Cortex of kidney (tissue), 1 donor: ENCODE data around the gene GATA6.
"Not testable (repeated sequence)": the region's sequence is repeated elsewhere in the genome, so short reads cannot be mapped to it uniquely, and the experiment has no call there.

Experiments
- DNase-seq: peaks from one replicate; lab custom pipeline; 2025; lab: John Stamatoyannopoulos, UW

GATA6 gene

GRCh38 chr18:22204996-22205395, 35.6 kb downstream of the GATA6 start:
- no peak for DNase-seq

DNA sequence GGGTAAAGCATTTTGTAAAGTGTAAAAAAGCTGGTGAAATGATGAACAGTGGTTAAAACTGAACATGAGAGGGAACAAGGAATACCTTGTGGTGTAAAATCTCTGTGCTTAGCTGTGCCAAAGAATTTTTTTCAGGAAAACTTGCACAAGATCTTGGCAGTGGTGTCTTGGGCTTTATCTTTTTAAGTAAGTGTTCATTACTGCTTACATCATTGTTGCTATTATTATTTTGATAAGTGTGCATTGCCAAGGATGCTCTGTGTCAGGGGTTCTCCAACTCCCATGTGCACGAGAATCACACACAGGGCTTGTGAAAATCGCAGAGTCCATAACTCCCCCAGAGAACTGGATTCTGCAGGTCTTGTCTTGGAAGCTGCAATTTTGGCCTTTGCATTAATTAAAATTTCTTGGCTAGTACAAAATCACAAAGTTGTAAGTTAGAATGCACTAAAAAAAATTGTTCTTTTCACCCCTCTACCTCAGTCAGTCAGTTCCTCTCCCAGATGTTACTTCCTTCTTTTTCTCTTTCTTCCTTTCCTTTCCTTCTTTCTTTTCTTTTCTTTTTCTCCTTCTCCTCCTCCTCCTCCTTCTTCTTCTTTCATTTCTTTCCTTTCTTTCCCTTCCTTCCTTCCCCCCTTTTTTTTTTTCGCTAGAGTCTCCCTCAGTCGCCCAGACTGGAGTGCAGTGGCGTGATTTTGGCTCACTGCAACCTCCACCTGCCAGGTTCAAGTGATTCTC, 37.8 kb downstream of the GATA6 start:
- DNase-seq, result no peak

- DNase-seq, result no peak
Measured at GRCh38 chr18:22210311-22210754, 40.9 kb downstream of the GATA6 start.

DNA sequence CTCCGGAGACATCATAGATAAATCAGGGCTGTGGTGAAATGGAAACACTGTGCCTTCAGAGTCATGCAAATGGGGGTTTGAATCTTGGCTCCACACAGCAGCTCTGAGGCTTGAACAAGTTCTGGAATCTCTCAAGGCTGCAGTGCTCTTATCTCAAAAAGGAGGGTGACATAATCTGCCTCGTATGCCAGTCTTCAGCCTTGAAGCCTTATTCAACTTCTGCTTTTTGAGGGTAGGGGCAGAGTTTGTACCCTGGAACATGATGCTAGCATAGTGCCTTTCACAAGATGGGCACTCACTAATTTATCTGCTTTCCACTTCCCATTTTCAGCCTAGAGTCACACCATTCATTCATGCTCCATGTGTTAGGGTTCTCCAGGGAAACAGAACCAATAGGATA, 42.3 kb downstream of the GATA6 start:
- no peak for DNase-seq

DNA sequence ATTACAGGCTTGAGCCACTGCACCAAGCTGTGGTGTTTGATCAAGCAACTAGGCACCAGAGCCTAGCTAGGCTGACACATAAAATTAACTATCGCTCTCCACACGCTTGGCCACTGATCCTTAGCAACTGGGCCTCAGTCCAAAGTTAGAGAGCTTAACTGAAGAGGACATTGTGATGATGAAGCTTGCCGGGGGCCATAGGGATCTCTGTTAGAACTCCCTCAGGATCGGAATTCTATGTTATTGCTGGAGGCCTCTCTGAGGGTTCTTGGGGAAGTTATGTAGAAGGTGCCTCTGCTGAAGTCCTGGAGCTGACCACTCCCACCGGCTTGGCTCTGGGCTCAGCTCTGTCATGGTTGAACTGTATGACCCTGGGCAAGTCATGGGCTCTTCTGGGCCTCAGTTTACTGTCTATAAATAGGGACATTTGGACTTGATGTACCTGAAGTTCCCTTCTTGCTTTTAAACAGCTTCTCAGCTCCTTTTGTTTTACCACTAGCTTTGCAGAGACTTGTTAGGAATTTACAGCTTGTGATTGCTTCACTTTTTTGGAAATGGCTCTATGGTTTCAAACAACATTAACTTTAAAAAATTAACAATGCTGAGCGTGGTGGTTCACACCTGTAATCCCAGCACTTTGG, 44.1 kb downstream of the GATA6 start:
- no peak for DNase-seq

DNA sequence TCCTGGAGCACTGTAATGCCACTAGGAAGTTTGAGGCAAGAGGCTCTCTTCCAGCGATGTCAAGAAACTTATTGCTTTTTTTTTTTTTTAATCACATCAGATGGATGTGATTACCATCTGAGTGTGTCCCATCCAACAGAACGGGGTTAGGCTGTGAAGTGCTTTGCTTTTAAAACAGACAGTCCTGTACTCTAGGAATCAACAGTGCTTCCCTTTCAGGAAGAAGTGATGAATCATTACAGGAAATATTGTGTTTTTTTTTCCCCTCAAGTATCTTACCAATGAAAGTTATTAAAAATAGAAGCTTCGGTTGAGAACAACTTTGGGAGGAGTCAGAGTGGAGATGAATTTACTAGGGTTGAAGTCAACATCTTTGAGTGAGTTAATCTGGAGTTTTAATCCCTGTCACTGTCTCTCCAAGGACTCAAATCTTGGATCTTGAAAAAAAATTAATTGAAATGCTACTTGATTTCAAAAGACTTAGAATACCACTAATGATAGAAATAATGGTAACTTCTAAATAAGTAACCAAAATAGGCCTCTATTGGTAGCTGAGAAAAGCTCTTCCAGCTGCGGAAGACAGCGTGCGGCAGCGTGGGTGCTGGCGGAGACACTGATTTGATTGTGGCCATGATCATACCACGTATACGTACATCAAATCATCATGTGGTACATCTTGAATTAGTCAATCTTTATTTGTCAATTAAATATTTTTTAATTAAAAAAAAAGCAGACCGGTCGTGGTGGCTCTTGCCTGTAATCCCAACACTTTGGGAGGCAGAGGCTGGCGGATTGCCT, 45.5 kb downstream of the GATA6 start:
- no peak for DNase-seq

GRCh38 chr18:22218835-22219234, 49.4 kb downstream of the GATA6 start:
- no peak for DNase-seq

GRCh38 chr18:22219568-22220355, 50.4 kb downstream of the GATA6 start:
- DNase-seq, result no peak

DNA sequence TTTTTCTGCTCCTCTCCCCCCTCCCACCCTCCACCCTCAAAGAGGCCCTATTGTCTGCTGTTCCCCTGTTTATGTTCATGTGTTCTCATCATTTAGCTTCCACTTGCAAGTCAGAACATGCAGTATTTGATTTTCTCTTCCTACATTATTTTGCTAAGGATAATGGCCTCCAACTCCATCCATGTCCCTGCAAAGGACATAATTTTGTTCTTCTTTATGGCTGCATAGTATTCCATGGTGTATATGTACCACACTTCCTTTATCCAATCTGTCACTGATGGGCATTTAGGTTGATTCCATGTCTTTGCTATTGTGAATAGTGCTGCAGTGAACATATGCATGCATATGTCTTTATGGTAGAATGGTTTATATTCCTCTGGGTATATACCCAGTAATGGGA, 51.2 kb downstream of the GATA6 start:
- not testable (repeated sequence) for DNase-seq

DNA sequence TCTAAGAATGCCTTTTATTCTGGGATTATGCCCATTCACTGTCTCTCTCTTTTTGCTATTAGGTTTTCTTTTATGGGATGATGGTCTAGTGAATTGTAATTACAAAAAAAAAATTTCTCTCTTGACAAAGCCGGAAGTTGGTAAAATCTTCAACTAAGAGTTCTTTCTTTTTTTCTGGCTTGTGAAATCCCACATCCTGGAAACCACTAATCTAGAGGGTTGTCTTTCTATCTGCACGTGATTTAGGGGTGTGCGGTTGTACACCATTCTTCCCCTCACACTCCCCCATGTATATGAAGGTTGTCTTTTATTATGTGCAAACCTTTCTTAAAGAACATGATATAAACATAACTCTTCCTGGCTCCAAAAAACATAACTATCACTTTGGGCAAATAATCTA, 52.0 kb downstream of the GATA6 start:
- DNase-seq, result no peak

GRCh38 chr18:22223254-22223964, 54.0 kb downstream of the GATA6 start:
- no peak for DNase-seq

DNA sequence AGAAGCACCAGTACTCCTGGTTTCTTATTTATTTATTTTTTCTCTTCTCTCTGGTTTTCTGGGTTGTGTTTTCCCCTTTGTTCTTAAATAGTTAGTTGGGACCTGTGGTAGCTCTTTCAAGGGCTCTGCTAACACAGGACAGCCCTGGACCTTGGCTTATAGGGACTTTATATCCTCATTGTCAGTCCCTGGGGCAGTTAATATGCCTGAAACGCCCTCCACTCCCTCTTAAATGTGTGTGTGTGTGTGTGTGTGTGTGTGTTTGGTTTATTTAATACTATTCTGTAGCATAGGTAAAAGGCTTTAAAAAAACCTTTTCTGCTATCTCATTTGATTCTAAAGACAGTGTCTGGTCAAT, 54.6 kb downstream of the GATA6 start:
- DNase-seq, result no peak

DNA sequence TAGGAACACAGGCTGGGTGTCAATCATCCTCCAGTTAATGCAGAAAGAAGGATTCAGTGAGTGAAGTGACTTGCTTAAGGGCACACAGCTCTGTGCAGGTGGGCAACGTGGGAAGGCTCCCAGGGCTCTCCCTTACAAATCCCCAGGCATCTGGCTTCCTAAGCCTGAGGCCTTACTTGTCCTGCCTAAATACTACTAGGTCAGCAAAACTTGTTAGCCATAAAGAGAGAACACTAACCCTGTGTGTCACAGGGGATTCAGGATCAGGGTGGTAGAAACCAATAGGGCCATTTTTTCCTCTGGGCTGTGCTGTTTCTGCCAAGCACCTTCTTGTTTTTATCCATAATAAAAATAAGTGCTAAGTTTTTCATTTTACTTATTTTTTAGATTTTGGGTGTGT, 55.0 kb downstream of the GATA6 start:
- DNase-seq, result no peak

DNA sequence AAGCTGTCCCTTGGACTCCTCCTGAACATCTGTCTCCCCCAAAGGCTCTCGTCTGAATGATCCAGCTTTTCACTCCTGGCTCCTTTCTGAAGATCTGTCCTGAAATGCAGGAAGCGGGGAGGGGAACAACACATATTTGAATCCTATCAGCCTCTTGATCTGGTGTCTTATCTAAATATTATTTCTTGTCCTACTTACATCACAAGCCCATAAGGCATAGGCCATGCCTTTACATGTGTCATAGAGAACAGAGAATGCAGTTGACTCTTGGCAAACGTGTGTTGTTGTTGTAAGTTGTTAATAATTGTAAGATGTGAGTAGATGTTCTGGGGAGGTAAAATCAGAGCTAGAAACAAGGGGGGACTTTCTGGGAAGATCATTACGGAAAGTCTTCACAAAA, 57.4 kb downstream of the GATA6 start:
- no peak for DNase-seq

GRCh38 chr18:22228976-22229375, 59.6 kb downstream of the GATA6 start:
- no peak for DNase-seq

DNA sequence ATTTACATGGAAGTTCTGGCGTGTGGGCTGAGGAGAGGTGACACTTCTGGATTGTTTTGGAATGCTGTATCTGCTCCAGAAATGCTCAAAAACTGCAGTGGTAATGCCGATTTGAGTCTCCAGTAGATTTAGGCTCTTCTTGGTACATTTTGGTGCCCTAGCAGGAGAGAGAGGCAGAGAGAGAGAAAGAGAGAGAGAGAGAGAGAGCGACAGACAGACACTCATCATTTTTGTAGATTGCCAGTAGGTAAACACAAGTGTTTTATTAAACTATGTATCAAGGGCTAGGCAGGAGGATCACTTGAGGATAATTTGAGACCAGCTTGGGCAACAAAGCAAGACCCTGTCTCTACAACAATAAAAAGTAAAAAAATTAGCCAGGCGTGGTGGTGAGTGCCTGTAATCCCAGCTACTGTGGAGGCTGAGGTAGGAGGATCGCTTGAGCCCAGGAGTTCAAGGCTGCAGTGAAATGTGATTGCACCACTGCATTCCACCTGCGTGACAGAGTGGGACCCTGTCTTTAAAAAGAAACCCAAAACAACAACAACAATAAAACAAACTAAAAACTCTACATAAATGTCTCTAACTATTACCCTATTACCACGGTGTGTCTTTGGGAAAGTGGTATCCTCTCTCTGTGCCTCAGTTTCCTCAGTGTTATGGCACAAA, 60.2 kb downstream of the GATA6 start:
- no peak for DNase-seq

- DNase-seq, result no peak
Measured at GRCh38 chr18:22230471-22230945, 61.1 kb downstream of the GATA6 start.

- DNase-seq, result no peak
Measured at GRCh38 chr18:22233266-22233665, 63.9 kb downstream of the GATA6 start.

DNA sequence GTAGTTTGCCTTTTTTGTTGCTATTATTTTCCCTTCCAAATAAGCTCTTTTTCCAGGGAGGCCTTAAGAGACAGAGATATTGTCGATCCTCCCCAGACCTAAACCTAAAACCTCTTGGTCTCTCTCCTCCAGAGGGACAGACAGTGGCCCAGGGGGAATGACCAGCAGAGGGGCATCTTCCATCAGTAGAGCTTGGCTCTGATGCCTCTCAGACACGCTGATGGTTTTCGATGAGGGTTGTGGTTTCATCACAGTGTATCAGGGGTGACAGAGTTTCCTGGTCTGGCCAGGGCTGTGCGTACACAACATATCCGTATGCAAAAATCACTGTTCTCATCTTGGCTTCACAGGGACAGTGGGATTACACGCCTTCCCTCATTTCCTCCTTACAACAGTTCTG, 68.6 kb downstream of the GATA6 start:
- no peak for DNase-seq

DNA sequence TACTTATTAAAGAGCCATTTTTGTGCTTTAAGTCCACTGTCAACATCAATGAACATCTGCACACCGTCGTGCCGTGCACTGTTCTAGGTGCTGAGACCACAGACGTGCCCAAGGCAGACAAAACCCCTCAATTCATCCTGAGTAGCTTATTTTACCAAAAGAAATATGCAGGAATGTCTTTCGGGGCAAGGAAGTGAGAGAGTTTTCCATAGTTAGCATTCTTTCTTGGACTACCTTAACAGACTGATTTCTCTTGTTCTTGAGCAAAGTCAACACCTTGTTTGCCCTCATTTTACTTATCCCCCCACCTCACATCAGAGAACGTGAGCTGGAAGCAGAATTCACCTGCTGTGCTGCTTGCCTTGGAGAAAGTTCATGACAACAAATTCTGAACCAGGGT, 69.3 kb downstream of the GATA6 start:
- DNase-seq, result no peak

DNA sequence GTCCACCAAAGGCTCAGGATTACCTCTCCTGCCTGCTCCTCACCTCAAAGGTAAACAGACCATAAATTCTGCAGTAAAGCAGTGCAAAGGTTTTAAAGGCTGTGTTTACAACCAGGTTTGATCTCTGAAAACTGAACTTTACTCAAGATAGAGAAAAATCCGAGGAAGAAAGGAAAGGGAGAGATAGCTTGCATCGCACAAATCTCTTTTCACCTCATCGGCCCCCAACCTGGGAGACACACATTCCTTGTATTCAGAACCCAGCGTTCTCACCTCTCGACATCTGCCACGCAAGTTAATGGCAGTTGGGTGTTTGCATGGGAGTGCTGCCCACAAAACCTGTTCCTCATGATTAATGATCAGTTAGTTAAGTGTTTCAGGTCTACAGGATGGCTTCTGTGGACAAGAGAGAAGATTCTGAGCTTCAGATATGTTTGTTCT, 72.6 kb downstream of the GATA6 start:
- DNase-seq, result no peak
